Thyroid gland (tissue), 4 donors: ENCODE results near the gene ATG16L1.

Source experiments
- CTCF ChIP-seq, 6 experiments: fragments of 200-600 bp in 3 of 6; fragments of 450-650 bp in 3 of 6; sonication (generic) in 3 of 6; IDR thresholded peaks; one replicate each; pipeline ENCODE4 v1.5.1; 2016 to 2019; ENCODE audit warnings: antibody characterized with exemption in 6 of 6, mild to moderate bottlenecking in 2 of 6, inconsistent platforms in 1 of 6, moderate library complexity in 1 of 6
- POLR2A ChIP-seq, 2 donors: fragments of 450-650 bp; IDR thresholded peaks; one replicate each; pipeline ENCODE4 v1.6.1; 2017; ENCODE audit warnings: antibody characterized with exemption in 2 of 2, mild to moderate bottlenecking in 2 of 2, moderate library complexity in 1 of 2

DNA sequence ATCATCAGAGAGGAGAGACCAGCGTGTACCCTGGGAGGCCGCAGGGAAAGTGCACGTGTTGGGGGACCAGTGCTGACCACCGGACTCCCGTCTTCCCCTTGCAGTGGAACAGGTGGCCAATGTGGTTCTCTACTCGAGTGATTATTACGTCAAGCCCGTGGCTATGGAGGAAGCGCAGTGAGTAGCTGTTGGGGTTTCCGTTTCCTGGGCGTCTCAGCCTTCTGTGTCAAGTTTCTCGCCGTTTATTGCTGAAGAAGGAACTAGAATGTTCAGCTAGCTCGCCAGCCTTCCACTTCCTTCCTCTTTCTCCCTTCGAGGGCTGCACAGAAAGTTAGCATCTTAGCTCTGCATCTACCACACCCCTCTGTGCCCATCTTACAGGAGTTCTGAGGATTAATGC, 80.1 kb downstream of the ATG16L1 start:
- TF ChIP-seq CTCF (IDR thresholded peaks at IDR 0.05) (no peak), POLR2A (IDR thresholded peaks at IDR 0.05) (peak in 1 of 2 donors; percentile 8)
